Esophagus muscularis mucosa (tissue), 3 donors: ENCODE data around the gene ITPR1.

ENCODE experiments used
- POLR2AphosphoS5 ChIP-seq, 2 donors: sonication (generic); formaldehyde crosslinking; IDR thresholded peaks; one replicate each; pipeline ENCODE4 v1.6.1; 2017; ENCODE audit warnings: antibody characterized with exemption in 2 of 2
- TF ChIP-seq, protein P1 (sequence below), 3 experiments: fragments of 200-600 bp in 2 of 3; fragments of 450-650 bp in 1 of 3; sonication (generic) in 2 of 3; IDR thresholded peaks; one replicate each; pipeline ENCODE4 v1.5.1; 2017 to 2019; ENCODE audit warnings: antibody characterized with exemption in 3 of 3, mild to moderate bottlenecking in 2 of 3, moderate library complexity in 1 of 3

DNA sequence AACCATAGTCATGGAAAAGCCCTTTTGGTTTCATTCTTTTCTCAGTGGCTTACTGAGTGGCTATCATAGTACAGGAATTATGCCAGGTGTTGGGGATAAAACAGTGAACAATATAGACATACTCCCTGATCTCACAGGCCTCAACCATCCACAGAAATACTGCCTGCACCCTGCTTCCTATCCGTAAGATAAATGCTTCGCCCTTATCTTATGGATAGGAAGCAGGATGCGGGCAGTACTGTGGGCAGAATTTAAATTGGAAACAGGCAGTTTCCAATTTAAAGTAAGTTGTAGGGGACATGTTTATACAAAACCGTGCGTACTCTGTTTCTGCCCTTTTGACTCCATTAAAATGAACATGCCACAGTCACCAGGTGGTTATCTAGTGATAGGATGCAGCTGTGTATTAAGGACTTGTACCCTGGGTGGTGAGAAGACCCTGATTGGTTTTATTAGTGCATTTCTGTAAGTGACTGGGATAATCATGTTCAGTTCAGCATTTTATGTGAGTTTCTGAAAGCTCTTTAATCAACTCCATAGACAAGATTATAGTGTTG is 344.3 kb downstream of the ITPR1 start:
- TF ChIP-seq, protein P1, sequence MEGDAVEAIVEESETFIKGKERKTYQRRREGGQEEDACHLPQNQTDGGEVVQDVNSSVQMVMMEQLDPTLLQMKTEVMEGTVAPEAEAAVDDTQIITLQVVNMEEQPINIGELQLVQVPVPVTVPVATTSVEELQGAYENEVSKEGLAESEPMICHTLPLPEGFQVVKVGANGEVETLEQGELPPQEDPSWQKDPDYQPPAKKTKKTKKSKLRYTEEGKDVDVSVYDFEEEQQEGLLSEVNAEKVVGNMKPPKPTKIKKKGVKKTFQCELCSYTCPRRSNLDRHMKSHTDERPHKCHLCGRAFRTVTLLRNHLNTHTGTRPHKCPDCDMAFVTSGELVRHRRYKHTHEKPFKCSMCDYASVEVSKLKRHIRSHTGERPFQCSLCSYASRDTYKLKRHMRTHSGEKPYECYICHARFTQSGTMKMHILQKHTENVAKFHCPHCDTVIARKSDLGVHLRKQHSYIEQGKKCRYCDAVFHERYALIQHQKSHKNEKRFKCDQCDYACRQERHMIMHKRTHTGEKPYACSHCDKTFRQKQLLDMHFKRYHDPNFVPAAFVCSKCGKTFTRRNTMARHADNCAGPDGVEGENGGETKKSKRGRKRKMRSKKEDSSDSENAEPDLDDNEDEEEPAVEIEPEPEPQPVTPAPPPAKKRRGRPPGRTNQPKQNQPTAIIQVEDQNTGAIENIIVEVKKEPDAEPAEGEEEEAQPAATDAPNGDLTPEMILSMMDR (IDR thresholded peaks at IDR 0.05): no peak
- no peak for TF ChIP-seq POLR2AphosphoS5 (IDR thresholded peaks at IDR 0.05)
